GM19463 (cell line): ENCODE data around the gene GPR176.
"Not testable (repeated sequence)": the region's sequence is repeated elsewhere in the genome, so short reads cannot be mapped to it uniquely, and the experiment has no call there.

ENCODE experiments used
- ATAC-seq: cut with Tn5 transposase; IDR thresholded peaks from one replicate; pipeline ENCODE4 v1.9.1; 2021; ENCODE audit warnings: mild to moderate bottlenecking, moderate library complexity; ENCODE audit not compliant: unreplicated experiment

Gene GPR176

DNA sequence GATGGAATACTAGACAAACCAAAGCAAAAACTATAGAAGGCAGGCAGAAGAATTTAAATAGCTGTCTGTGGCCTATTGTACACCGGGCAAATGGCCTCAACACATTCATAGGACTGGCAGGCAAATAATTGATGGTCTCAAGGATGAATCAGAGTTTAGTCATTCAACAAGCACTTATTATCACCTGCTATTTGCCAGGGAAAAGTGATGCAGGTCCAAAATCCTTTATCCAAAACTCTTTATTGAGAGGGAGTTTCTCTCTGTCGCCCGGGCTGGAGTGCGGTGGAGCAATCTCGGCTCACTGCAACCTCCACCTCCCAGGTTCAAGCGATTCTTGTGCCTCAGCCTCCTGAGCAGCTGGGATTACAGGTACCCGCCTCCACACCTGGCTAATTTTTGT lies 16.1 kb upstream of the GPR176 start:
- no peak for ATAC-seq

DNA sequence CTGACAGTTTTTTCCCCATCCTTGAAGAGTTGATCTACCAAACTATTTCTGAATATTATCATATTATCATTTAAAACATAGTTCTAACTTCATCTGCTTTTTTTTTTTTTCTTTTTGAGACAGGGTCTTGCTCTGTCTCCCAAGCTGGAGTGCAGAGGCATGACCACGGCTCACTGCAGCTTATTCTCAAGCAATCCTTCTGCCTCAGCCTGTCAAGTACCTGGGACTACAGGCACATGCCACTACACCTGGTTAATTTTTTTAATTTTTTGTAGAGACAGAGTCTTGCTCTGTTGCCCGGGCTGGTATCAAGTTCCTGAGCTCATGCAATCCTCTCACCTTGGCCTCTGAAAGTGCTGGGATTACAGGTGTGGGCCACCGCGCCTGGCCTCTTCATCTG lies 15.2 kb upstream of the GPR176 start:
- ATAC-seq: no peak

- peak; percentile 8 for ATAC-seq
These were observed 14.5 kb upstream of the GPR176 start for GRCh38 chr15:39934397-39935071.

GRCh38 chr15:39931615-39932014 lies 11.5 kb upstream of the GPR176 start:
- no peak for ATAC-seq

DNA sequence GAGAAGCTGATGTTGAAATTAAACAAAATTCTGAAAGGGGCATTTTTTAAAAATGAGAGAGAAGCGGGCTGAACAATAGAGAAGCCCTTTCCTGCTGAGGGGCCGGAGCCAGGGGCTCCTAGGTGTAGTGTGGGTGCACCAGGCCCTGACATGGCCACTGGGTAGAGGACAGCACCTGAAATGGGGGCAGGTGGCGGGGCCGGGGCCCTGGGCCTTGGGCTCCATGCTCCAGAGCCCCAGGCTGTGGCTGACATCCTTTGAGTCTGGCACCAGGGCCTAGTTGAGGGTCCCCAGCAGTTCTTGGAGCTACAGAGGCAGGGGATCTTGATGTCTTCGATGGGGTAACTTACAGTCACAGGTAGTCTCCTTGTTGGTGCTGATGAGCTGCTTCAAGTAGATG lies 6.5 kb upstream of the GPR176 start:
- no peak for ATAC-seq

DNA sequence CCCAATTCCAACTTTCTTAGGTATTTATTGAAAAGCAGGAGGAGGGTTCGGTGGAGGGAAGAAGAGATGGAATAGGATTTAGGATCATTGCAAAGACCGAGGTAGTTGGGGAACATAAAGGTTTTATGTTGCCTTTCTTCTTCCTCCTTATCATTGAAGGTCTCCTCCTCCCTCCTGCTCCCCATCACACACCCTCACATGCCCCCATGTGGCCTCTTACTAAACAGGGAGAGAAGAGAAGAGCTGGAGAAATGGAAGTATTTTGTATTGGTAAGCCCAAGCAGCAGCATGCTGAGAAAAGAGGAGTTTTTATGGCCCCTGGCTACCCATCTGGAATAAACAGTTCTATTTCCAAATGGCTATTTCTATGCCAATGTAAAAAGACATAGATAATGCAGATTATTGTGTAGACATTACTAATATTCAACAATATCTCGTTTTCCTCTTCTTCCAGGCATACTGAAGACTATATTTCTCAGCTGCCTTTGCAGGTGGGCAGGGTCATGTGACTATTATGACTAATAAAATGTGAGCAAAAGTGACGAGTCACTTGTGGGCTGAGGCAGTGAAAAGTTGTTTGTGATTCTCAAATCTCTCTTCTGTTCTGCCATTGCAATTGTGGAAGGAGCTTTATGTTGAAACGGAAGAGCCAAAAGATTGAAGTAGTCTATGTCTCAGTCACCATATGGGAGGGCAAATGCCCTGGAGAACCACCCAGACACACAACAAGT lies 5.2 kb upstream of the GPR176 start:
- ATAC-seq: no peak

GRCh38 chr15:39924437-39924836 lies 4.4 kb upstream of the GPR176 start:
- ATAC-seq: no peak

- no peak for ATAC-seq
These were observed 2.5 kb upstream of the GPR176 start for GRCh38 chr15:39922462-39923092.

- no peak for ATAC-seq
These were observed 1.2 kb upstream of the GPR176 start for GRCh38 chr15:39921274-39921638.

DNA sequence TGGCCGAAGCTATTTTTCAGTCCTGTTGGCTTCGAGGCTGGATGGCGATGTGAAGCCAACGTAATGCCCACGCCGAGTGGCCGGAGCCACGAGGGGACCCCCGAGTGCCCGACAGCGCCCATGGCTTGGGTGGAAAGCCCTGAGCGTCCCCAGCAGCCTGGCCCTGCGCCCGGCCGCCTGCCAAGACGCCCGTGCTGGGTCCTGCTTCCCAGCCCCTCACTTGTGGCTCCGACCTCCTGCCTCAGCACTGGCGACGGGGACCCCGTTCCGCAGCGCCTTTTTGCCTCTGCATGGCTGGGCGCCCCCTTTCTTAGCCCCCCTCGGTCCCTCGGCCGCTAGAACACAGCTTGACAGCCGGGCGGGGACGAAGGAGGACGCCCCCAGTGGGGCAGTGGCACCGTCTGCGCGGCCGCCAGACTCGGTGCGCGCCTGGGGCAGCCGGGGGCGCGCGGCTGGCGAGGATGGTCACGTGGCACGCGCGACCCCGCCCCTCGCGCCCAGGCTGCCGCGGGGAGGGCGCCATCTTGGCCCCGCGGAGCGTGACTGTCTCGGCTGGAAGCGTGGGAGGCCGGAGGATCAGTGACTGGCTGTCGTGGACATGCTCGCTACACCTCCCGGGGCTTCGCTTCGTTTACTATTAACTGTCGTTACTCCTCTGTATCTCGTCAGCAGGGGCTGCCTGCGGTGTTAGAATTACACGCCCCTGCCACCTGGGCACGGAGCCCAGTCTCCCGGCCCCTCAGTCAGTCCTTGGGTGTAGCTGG lies 626 bp upstream of the GPR176 start:
- peak; percentile 86 for ATAC-seq

DNA sequence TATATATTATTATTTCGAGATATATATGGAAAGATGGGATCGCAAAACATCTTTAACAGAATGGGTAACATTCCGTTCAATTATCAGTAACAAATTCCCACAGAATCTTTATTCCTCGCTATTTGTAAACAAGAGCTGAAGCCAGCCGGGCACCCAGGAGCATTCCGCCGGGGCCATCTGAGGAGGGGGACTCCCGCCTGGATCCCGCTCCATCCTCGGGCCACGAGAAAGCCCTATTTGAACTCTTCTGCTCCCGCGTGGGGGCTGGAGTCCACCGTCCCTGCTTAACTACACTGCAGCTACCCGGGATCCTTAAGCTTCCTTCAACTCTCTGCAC lies 687 bp downstream of the GPR176 start:
- no peak for ATAC-seq

- no peak for ATAC-seq
These were observed 1.2 kb downstream of the GPR176 start for GRCh38 chr15:39918688-39919385.

GRCh38 chr15:39914977-39915376 lies 5.1 kb downstream of the GPR176 start:
- ATAC-seq: no peak

DNA sequence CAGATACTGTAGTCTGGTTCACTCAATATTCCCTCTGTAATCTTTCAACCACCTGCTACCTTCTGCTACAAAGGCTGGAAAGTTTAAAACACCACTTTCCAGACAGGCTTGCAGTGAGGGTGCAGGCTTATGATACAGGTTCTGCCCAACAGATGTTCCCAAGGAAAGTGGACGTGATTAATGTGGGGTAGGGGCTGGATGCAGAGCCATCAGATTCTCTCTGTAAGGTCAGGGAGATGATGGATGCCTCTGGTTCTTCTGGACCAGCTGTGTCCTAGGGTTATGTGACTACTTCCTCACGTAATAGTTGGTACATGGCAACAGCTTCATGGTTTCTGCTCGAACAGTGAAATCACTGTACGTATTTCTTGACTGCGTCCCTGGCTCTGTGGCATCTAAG lies 11.1 kb downstream of the GPR176 start:
- ATAC-seq: no peak

DNA sequence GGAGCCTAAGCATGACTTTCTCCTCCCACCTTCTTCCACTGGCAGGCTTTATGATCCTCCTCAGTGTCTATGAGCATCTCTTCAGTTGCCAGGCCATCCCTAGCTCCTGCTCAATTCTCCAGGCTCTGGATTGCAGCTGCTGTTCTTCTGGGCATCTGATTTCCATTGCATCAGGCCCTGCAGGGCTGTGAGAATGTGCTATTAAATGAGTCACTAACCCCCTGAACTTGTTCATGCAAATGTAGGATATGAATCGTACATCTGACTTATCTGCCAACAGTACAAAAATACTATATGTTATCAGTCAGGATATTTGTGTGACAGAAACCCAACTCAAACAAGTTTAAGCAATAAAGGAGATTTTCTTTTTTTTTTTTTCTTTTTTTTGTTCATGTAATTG lies 11.9 kb downstream of the GPR176 start:
- ATAC-seq: no peak

DNA sequence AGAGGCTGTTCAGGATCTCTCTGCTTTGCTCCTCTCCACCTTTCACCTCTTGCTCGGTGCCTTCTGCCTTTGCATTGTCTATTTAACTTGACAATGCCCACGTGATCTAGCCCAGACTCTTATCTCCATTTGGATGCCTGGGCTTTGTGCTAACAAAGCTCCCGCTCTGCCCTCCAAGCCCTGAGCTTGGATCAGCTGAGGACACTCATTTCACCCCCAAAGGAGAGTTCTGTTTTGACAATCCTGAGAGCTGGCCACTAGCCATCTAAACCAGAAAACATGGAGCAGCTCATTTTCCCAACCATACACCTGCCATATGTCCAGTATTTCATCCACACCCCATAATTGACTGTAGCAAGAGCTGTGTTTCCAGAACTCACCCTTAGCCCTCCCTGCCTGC lies 12.8 kb downstream of the GPR176 start:
- no peak for ATAC-seq

GRCh38 chr15:39904115-39904514 lies 16.0 kb downstream of the GPR176 start:
- no peak for ATAC-seq

GRCh38 chr15:39898317-39898716 lies 21.7 kb downstream of the GPR176 start:
- ATAC-seq: no peak

DNA sequence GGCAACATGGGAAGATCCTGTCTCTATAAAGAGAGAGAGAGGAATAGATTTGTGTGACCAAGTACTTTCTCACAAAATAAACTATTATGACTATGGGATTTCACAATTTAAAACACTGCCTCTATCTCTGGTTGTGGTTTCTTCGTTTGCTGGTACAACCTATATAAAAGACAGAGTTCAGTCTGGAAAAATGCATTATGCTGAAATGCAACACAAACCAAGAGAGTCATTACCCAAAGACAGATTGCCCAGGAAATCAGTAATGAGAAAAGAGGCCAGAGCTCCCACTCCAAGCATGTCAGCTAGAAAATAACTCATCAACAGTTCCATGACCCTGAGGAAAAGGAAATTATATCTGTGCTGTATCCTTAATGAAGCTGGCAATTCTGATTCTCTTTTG lies 23.2 kb downstream of the GPR176 start:
- no peak for ATAC-seq

- no peak for ATAC-seq
These were observed 24.0 kb downstream of the GPR176 start for GRCh38 chr15:39896101-39896500.

- ATAC-seq: not testable (repeated sequence)
These were observed 27.0 kb downstream of the GPR176 start for GRCh38 chr15:39893051-39893450.
